ENCODE data around the gene MAP3K3. TPM values are rescaled to one million over a fixed set of nuclear protein-coding genes. Genes with fewer than 3 reads are reported as not detected.

Gene MAP3K3
- total RNA-seq, 1 experiment from 2014 or later: 14.5 TPM

DNA sequence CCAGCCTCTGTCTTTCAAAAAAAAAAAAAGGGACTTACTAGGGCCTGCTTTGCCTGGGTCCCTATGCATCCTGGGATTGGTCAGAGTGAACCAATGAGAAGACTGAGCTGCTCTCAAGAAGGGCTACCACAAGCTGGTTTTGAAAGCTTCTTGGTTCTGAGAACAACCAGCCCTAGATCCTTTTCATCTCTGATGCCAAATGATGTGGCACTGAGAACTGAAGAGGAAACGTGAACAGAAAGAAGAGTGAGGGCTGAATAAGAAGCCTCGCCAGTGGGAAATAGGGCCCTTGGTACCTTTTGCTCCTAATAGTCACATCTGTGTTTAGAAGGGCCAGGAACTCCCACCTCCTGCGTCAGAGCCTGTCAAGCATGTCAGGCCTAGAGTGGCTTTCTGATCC, 10.9 kb upstream of the MAP3K3 start:
- no peak for DNase-seq (ENCODE audit: low read depth)
- in situ Hi-C loops (cut with HindIII; ENCODE audit: low pct_unique_long_range_greater_than_20kb, low sequenced_read_pairs): no loop called here

DNA sequence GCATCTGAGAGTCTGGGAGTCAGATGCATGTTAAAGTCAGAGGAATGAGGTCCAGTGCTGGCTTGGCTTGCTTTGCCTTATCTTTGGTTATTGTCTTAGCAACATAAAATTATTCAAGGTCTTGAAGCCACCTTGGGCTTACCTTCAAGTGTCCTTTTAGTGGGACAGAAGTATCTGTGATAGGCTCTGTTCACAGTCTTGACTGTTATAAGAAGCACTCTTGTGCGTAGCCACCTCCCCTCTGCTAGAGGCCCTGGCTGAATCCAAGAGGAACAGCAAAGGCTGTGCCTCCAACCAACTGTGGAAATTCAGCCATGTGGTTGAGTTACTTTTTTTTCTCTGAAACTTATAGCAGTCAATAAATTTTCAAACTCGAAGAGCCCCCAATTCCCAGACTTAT, 8.6 kb upstream of the MAP3K3 start:
- no peak for DNase-seq (ENCODE audit: low read depth)
- in situ Hi-C loops (cut with HindIII; ENCODE audit: low pct_unique_long_range_greater_than_20kb, low sequenced_read_pairs): no loop called here

DNA sequence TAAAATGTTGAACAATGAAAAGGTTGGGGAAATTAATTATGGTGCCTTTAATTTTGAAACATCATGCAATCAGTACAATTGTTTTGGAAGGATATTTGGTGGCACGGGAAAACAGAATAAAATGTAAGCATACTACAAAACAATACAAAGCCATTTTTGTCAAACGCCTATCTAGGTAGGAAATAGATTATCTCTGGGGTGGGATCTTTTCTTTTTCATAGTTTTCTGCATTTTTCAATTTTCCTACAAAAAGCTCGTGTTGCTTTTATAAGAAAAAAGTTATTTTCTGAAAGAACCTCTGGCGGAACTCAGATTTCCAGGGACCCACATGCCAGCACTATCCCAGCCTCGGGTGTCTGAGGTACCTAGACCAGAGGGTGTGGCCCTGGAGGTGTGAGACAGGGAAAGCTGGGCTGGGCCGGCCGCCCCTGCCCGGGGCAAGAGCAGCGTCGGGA, 961 bp upstream of the MAP3K3 start:
- in situ Hi-C loops (cut with HindIII; ENCODE audit: low pct_unique_long_range_greater_than_20kb, low sequenced_read_pairs): no loop called here
- DNase-seq (ENCODE audit: low read depth): no peak

DNA sequence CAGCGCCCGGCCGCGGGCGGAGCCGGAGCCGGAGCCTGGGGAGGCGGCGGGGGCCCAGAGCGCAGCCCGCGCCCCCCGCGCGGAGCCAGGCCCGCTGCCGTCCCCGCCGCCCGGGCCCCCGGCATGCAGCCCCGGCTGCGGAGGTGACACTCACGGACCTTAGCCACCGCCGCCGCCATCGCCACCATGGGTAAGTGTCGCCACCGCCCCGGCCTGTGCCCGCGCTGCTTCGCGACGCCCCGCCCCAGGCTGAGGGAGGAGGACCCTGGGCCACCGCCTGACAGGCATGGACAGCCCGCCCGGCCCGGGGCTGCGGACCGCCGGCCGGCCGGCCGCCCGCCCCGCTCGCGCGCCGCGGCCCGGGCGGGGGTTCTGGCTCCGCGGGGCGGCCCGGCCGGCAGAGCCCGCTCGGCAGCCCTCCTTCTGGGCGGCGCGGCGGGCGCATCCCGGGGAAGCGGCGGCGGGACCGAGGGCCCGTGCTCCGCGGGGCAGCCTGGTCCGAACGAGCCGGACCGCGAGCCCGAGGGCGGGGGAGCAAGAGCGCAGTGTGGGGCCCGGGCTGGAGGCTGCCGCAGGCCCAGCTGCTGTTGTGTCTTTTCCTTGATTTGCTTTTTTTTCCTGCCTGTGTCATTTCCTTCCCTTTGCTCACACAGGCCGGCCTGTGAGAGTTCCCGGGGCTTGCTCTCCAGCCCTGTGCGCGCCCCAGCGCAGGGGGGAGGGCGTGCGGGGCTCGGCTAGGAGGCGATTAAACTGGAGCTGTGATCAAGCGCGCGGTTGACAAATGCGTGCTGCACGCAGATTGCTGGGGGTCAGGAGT, 565 bp downstream of the MAP3K3 start:
- DNase-seq (ENCODE audit: low read depth): peak; percentile 32
- in situ Hi-C loops (cut with HindIII; ENCODE audit: low pct_unique_long_range_greater_than_20kb, low sequenced_read_pairs): no loop called here

DNA sequence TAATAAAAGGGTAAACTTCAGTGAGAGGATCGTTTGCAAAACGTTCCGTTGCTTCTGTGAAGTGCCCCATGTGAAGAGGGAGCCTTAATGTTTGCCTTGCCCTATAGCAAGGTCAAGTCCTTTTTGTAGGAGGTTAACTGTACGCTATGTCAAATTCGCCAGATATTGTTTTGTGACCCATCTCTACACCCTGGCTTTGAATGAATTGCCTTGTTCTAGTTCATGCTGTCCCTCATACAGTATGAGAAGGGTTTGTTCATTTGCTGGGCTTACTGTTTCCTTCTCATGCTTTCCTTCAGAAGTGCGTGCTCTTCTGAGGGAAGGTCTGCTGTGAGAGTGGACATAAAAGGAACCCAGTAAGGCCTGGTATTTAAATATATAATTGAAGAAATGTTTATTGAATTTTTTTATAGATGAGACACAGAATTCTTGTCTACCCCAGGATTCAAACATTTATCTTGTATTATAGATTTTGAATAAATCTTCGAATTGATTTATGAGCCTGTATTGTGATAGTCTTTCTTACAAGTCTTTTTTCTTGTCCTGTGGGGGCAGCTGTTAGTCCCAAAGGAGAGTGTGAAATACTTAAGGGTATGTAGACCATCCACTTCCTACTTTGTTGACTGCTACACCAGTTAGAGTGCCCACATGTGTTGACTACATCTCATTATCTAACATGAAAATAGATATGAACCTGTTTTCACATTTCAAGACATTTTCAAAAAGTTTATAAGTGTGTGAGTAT, 1.7 kb downstream of the MAP3K3 start:
- in situ Hi-C loops (cut with HindIII; ENCODE audit: low pct_unique_long_range_greater_than_20kb, low sequenced_read_pairs): no loop called here
- DNase-seq (ENCODE audit: low read depth): no peak

DNA sequence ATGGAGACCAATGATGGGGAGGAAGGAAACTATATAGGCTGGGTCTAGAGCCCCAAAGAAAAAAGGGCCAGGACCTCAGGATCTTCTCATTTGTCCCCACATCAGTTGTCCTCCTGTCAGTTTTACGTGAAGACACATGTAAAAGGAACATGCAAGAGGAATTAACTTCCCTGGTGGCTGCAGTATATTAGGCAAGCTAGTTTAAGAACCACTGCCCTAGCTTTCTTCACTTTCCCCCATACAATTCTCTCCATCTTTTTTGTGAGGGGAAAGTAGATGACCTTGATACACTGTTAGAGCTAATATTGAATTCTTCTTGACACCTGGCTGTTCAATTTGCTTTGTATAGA, 2.3 kb downstream of the MAP3K3 start:
- DNase-seq (ENCODE audit: low read depth): no peak
- in situ Hi-C loops (cut with HindIII; ENCODE audit: low pct_unique_long_range_greater_than_20kb, low sequenced_read_pairs): no loop called here

DNA sequence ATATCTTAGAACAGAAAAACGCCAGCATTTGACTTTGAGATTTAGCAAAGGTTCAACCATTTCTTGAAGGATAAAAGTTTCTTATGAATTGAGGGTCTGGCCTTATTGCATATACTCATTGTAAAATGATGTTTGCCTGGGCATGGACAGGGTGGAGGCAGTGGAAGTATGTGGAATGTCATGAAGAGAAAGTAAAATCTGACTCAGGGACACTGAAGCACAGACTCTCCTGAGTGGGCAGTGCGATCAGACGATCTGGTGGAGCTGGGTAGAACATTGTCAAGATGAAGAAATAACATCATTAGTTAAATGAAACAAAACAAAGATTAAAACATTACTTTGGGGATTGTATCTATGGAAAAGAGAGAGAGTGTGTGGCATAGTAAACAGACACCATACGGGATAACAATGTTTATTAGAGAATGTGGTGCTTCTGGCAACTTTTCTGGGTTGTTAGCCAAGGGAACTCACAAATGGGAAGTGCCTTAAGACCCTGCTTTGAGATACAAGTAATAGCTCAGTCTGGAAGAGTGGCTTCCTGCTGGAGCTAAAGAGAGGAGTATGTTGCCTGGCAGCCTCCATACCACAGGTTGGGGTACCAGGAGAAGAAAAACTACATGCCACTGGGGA, 4.4 kb downstream of the MAP3K3 start:
- in situ Hi-C loops (cut with HindIII; ENCODE audit: low pct_unique_long_range_greater_than_20kb, low sequenced_read_pairs): no loop called here

DNA sequence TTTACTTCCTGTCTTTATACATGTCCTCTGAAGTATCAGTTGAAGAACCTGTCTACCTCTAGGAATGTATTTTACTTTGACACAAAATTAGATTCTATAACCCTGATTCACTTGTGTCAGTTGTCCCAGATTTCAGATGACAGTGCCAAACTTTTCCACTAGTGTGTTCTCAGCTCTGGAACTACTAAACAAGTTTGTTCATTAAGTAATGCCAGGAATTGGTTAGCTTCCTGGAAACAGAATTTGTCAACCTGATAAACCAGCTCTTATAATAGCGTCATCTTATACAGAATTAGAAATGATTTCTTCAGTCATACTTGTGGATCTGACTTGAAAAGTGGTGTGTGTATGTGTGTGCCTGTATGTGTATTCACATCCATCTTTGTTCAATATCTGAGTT, 7.4 kb downstream of the MAP3K3 start:
- in situ Hi-C loops (cut with HindIII; ENCODE audit: low pct_unique_long_range_greater_than_20kb, low sequenced_read_pairs): no loop called here
- DNase-seq (ENCODE audit: low read depth): no peak

More for the DNA sequence above, 4.4 kb downstream of the MAP3K3 start:
- no peak for DNase-seq (ENCODE audit: low read depth)

DNA sequence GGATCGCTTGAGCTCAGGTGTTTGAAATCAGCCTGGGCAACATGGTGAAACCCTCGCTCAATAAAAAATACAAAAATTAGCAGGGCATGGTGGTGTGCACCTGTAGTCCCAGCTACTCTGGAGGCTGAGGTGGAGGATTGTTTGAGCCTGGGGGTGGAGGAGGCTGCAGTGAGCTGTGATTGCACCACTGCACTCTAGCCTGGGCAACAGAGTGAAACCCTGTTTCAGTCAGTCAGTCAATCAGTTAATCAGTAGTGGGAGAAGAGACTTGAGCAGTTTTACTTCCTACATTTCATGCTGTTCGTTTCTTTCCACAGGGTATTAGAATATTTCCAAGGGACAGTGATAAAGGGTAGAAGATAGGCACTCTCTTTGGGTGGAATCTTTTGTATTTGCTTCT, 8.8 kb downstream of the MAP3K3 start:
- no peak for DNase-seq (ENCODE audit: low read depth)
- in situ Hi-C loops (cut with HindIII; ENCODE audit: low pct_unique_long_range_greater_than_20kb, low sequenced_read_pairs): no loop called here

DNA sequence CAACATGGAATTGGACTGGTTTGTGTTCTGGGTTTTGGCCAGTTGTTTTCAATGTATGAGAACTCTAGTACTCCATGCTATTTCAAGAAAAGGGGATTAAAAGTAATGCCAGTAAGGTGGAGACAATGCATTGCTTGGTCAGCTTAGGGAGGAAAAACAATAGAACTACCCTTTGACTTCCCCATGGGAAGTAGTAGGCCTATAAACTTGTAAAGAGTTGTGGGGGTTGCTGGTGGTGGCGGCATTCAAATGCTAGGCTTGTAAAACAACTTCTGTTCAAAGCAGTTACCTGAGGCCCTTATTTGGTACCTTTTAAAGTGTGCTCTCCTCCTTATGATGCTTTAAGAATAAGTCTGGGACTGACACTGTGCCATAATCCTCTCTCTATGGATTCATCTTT, 9.4 kb downstream of the MAP3K3 start:
- no peak for DNase-seq (ENCODE audit: low read depth)
- in situ Hi-C loops (cut with HindIII; ENCODE audit: low pct_unique_long_range_greater_than_20kb, low sequenced_read_pairs): no loop called here

DNA sequence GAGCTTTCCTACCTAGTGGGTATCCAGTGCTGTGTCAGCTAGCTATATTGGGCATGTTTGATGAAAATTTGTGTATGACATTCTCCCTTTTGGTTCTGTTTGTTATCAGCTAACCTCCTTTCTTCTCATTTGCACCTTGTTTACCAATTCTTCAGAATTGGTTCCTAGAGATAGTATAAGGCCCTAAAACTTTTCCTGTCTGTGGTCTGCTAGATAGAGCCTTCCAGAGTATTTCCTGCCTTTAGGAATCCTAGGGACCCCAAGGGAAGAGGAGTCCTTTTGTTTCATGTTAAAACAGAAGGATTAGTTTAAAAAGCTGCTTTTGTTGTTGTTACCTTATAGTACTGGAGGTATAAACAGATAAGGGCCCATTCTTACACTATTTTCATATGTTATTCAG, 11.5 kb downstream of the MAP3K3 start:
- no peak for DNase-seq (ENCODE audit: low read depth)
- in situ Hi-C loops (cut with HindIII; ENCODE audit: low pct_unique_long_range_greater_than_20kb, low sequenced_read_pairs): no loop called here

DNA sequence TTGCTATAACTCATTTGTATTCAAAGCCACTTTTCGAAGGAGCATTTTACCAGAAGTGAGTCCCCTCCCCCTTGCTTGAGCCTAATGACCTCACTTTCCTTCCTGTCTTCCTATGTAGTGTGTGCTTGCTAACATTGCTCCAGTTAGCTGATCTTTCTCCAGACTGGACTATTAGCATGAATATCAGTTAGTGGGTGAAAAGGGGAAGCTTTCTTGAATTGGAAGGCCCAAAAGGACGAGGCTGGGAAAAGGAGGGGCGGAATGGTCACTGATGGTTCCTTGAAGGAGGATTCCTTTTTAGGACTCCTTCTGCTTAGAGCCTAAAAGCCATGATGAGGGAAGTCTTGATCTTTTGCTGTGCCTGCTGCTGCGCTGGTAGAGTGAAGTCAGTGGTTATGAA, 11.9 kb downstream of the MAP3K3 start:
- in situ Hi-C loops (cut with HindIII; ENCODE audit: low pct_unique_long_range_greater_than_20kb, low sequenced_read_pairs): no loop called here
- DNase-seq (ENCODE audit: low read depth): no peak

DNA sequence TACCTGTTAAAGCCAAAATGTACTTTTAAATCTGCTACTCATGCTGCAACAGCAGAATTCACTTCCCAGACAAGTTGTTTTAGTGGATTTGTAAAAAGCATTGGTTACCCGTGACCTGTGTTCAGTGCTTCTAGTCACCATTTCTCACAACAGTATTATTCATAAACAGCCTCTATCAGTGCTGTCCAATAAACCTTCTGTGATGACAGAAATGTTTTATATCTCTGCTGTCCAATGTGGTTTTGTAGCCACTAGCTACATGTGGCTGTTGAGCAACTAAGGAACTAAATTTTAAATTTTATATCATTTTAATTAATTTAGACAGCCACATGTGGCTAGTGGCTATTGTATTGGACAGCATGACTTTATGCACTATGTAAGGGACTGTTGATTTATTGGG, 12.6 kb downstream of the MAP3K3 start:
- in situ Hi-C loops (cut with HindIII; ENCODE audit: low pct_unique_long_range_greater_than_20kb, low sequenced_read_pairs): no loop called here
- DNase-seq (ENCODE audit: low read depth): no peak

DNA sequence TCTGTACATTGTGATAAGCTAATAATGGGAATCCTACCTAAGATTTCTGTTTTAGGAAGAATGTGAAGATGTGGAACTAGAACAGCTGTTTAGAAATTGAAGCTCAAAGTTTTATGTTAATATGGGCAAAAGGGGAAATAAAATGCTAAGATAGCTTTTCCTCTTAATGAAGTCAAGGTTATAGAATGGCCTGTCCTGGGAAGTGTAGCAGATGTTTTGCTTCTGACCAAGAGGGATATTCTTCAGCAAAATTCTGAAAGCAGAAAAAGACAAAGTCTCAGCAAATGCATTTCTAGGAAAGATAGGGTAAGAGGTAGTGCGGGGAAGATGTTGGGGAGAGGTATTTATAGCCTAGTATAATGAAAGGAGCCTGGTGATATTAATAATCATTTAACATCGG, 13.1 kb downstream of the MAP3K3 start:
- in situ Hi-C loops (cut with HindIII; ENCODE audit: low pct_unique_long_range_greater_than_20kb, low sequenced_read_pairs): no loop called here
- DNase-seq (ENCODE audit: low read depth): no peak

DNA sequence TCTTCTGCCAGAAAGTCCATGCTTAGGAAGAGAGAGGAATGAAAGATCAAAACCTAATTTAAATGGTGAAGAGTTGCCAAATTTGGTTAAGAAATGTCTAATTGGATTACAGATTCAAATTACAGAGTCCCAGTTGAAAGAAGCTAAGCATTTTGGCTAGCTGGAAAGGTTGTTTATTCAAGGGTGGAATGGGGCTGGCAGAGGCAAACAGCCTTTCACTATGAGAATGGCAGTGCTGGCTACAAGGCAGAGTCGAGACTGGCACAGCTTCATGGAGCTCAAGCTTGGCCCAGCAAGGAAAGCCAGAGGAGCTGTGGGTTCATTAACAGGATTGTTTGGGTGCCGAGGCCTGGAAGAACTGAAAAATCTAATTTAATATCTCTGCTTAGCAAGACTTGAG, 13.6 kb downstream of the MAP3K3 start:
- DNase-seq (ENCODE audit: low read depth): no peak
- in situ Hi-C loops (cut with HindIII; ENCODE audit: low pct_unique_long_range_greater_than_20kb, low sequenced_read_pairs): no loop called here

DNA sequence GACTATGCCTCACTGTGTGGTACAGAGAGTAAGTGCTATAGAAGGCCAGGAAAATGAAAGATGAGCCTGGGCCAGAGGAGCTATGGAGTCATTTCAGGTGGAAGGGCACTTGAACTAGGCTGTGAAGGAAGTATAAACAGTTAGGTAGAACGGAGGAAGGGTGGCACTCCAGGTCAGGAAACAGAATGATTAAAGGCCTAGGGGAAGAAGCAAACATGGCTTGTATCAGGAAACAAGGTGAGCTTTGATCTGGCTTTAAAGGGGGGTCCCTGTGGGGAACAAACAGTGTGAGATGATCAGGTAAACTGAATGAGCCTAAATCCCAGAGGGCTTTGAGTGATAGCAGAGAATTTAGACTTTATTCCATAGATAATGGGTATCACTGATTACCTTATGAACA, 16.9 kb downstream of the MAP3K3 start:
- no peak for DNase-seq (ENCODE audit: low read depth)
- in situ Hi-C loops (cut with HindIII; ENCODE audit: low pct_unique_long_range_greater_than_20kb, low sequenced_read_pairs): no loop called here

DNA sequence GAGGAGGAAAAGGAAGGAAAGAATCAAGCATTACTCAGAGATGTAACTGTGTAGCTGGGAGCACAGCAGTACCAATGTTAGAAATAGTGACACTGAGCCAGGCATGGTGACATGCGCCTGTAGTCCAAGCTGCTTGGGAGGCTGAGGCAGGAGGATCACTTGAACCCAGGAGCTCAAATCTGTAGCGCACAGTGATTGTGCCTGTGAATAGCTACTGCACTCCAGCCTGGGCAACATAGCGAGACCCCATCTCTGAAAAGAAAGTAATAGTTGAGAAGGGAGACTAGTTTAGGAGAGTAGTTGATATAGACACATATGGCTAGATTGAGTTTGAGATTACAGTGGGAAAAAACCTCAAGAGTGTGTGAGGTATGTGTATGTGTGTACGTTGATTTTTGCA, 17.8 kb downstream of the MAP3K3 start:
- DNase-seq (ENCODE audit: low read depth): no peak
- in situ Hi-C loops (cut with HindIII; ENCODE audit: low pct_unique_long_range_greater_than_20kb, low sequenced_read_pairs): no loop called here

DNA sequence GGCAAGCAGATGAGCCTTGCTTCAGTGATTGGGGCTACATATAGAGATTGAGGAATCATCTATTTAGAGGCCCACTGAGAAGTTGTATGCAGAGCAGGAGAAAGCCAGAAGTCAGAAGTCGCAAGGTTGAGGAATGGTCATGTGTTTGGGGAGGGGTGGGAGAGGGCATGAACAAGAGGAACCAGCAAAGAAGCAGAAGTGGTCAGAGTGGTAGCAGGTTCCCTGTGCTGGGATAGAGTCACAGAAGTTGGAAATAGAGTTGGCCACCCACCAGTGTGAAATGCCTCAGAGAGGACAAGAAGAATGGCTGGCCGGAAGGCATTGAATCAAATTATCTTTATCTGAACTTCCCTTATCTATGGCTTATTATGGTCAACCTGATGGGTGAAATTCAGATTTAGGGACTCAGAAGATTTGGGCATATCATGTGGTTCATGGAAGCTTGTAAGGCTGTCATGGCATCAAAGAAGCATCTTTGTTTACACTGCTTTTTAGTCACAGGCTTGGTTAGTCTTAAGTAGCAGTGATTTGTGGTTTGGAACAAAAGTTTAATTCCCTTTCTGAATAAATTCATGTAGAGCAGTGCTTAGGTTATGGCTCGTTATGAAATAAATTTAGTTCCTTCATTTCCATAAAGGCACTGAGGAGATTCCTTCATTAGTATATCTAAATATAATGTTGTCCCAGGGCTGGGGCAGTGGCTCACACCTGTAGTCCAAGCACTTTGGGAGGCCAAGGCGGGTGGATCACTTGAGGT, 19.7 kb downstream of the MAP3K3 start:
- in situ Hi-C loops (cut with HindIII; ENCODE audit: low pct_unique_long_range_greater_than_20kb, low sequenced_read_pairs): no loop called here
- DNase-seq (ENCODE audit: low read depth): no peak

DNA sequence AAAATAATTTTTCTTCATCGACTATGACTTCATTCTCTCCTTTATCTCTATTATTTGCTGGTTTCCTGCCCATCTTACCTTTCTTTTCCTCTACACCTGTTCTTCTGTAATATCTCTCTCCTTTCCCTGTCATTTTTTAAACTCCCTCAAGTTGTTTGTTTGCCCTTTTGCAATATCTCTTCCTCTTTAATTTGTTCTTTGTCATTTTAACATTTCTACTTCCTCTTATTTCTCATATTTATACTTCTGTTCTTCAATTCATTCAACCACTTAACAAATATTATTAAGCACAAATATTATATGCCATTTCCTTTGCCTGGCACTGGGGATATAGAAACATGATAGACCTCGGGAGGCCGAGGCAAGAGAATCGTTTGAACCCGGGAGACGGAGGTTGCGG, 22.6 kb downstream of the MAP3K3 start:
- in situ Hi-C loops (cut with HindIII; ENCODE audit: low pct_unique_long_range_greater_than_20kb, low sequenced_read_pairs): no loop called here
- DNase-seq (ENCODE audit: low read depth): no peak
